GM18507 (cell line): Measurements from ENCODE around the gene MRPL21.
"Not testable (repeated sequence)": the region's sequence is repeated elsewhere in the genome, so short reads cannot be mapped to it uniquely, and the experiment has no call there.

Experiments used
- DNase-seq: peaks from one replicate; pipeline ENCODE4 v3.0.0; 2011; ENCODE audit warnings: low read depth; ENCODE audit not compliant: insufficient read length; ENCODE audit errors: extremely low spot score
- FAIRE-seq: peaks from 2 replicates; lab custom pipeline; 2011; peaks lifted over from hg19 to GRCh38; lab: Jason Lieb, UNC

The MRPL21 gene

GRCh38 chr11:68880851-68881250, 22.8 kb downstream of the MRPL21 start:
- FAIRE-seq (no peak), DNase-seq (no peak)

DNA sequence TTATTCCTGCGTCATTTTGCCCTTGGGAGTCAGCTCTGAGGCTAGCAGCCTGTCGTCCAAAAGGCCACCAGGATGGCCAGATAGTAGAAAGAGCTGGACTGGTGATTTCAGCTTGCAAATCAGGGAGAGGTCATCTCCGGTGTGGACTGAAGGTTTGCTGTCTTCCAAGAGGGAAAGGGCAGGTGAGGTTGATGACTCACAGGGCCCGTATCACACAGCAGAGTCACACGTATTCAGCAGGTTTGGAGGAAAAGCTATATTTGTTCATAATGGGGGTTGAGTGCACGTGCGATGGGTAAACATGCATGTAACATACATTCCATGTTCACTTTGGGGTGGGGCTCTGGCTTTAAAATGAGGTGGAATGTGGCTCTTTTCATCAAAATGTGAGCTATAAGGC, 25.6 kb downstream of the MRPL21 start:
- DNase-seq (no peak), FAIRE-seq (no peak)

GRCh38 chr11:68872216-68873003, 31.2 kb downstream of the MRPL21 start:
- FAIRE-seq (no peak), DNase-seq (no peak)

GRCh38 chr11:68870470-68870869, 33.2 kb downstream of the MRPL21 start:
- no peak for DNase-seq

GRCh38 chr11:68868221-68868835, 35.3 kb downstream of the MRPL21 start:
- FAIRE-seq (no peak), DNase-seq (no peak)

More at GRCh38 chr11:68870470-68870869, 33.2 kb downstream of the MRPL21 start:
- FAIRE-seq = no peak

DNA sequence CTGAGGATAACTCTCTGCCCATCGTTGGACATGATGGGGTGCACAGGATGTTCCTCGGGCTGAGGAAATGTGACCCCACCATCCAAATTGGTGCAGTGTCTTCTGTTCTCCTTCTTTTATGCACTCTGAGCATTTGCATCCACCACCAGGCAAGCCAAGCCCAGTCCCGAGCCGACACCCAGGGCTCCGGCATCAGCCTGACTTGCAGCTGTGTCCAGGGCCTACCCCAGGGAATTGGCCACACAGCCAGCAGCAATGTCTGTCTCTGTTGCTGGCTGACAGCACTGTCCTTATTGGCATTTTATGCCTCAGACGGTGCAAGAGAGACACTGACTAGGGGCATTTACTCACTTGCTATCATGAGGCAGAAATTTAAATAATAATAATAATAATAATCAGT, 36.6 kb downstream of the MRPL21 start:
- FAIRE-seq (no peak), DNase-seq (no peak)

DNA sequence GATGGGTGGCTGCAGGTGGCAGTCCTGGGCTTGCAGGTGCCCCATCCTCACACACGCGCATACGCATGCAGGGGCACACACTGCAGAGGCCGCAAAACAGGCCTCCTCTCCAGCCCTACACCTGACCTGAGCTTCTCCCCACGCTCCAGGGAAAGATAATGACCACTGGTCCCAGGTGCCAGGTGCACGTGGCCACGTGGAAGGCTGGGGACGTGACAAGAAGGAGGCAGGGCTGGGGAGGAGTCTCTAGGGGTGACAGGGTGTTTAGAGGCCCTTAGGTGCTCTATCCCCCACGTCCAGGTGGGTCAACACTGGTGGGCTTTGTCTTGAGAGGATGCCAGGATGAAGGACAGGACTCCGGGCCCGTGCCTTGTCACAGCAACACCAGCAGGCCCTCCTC, 38.4 kb downstream of the MRPL21 start:
- DNase-seq = no peak

GRCh38 chr11:68863553-68864265, 39.9 kb downstream of the MRPL21 start:
- no peak for DNase-seq

More for the DNA sequence above, 38.4 kb downstream of the MRPL21 start:
- no peak for FAIRE-seq

DNA sequence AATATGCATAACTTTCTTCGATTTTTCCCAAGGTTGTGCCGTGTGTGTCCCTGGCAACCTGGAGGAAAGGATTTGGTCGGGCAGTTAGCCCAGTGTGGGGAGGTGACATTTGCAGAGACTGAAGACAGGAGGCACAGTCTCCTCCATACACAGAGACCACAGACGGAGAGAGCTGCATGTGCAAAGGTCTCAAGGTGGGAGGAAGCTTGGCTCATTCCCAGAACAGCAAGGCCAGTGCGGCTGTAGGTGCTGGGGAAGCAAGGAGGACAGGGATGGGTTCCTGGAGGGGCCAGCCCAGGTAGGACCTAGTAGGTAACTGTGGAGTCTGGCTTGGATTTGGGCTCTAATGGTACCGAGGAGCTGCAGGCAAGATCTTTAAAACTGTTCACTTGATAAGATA, 41.2 kb downstream of the MRPL21 start:
- FAIRE-seq = no peak

More at GRCh38 chr11:68863553-68864265, 39.9 kb downstream of the MRPL21 start:
- no peak for FAIRE-seq

DNA sequence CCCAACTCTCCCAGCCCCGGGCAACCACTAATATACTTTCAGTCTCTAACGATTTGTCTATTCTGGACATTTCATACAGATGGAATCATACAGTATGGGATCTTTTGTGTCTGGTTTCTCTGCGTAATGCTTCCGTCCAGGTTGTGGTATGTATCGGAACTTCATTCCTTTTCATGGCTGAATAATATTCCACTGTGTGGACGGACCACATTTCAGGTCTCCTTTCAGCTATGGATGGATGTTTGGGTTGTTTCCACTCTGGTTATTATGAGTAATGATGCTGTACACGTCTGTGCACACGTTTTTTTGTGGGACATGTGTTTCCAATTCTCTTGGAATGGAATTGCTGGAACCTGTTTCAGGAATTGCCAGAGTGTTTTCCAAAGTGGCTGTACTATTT, 44.5 kb downstream of the MRPL21 start:
- no peak for FAIRE-seq
- no peak for DNase-seq

More for the DNA sequence above, 41.2 kb downstream of the MRPL21 start:
- DNase-seq = no peak

DNA sequence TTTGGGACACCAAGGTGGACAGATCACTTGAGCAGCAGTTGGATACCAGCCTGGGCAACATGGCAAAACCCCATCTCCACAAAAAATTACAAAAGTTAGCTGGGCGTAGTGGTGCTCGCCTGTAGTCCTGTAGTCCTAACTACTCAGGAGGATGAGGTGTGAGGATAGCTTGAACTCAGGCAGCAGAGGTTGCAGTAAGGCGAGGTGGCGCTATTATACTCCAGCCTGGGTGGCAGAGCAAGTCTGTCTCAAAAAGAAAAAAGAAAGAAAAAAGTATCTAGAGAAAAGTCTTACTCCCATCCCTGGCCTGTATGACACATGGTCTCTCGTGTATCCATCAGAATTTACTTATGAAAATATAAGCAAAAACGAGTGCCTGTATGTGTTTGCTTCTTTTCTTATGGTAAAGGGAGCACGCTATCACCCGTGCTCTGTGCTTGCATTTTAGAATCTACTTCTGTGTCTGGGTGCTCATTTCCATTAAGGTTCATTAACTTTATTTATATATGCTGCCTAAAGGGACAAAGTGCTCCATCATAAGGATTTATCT, 46.5 kb downstream of the MRPL21 start:
- FAIRE-seq (no peak), DNase-seq (no peak)

- not testable (repeated sequence) for DNase-seq
Observed at GRCh38 chr11:68856425-68857030, 47.1 kb downstream of the MRPL21 start.

DNA sequence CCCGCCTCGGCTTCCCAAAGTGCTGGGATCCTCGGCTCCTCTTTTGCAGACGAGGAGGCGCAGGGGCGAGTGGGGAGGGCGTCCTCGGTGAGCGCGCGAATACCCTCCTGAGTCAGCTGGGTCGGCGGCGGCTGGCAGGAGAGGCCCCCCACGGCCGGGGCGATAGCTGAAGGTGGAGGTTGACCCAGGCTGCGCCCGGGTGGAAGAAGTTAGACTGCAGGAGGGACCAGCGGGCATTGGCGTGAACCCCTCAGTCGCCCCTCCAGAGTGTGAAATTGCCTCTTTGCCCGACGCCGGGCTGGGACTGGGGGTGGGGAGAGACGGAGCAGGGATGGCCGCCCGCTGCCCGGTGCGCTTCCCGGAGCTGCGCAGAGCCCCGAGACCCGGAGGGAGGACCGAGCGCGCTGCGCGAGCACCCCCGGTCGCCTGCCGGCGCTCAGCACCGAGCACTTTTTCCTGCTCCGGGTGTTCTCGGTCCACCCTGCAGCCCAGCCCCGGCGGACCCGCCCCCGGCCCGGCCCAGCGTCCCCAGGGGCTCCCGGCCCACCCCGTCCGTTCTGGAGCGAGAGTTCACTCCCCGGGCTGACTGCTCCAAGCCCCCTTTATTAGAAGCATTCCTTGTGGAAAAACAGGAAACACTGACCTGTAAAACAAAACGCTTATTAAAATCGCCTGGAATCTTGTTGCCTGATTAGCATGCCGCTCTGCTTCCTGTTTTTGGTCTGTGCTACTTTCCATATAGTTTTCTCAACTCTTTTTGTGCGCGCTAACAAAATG, 48.2 kb downstream of the MRPL21 start:
- FAIRE-seq (no peak), DNase-seq (no peak)

More at GRCh38 chr11:68856425-68857030, 47.1 kb downstream of the MRPL21 start:
- FAIRE-seq = not testable (repeated sequence)

DNA sequence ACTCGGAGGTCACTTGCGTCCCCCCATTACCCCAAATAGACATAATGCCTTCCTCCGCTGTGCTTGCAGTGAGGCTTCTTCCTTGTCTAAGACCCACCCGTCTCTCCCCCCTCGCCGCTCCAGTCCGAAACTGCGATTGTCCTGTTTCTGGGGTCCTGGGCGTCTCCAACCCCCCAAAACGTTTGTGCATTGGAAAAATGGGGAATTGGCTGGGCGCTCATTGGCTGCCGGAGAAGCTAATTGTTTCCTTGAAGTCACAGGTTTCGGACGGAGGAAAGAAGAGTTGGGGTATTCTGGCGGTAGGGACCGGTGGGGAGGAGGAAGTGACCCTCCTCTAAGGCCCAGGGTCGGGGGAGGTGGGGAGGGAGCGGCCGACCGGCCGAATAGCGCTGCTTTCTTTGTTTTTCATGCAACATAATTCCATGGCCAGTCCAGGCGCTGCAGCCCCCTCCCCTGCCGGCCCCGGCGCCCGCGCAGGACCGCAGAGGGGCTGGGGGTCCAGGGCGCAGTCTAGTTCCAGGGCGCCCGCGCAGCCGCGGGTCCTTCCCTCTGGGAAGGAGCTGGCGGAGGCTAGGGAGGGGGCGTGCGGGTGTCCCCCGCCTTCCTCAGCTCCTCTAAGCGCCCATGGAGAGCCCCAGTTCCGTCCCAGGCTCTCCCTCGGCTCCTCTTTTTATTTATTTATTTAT, 49.2 kb downstream of the MRPL21 start:
- FAIRE-seq = no peak
- no peak for DNase-seq

GRCh38 chr11:68852628-68853027, 51.0 kb downstream of the MRPL21 start:
- FAIRE-seq (no peak), DNase-seq (no peak)

DNA sequence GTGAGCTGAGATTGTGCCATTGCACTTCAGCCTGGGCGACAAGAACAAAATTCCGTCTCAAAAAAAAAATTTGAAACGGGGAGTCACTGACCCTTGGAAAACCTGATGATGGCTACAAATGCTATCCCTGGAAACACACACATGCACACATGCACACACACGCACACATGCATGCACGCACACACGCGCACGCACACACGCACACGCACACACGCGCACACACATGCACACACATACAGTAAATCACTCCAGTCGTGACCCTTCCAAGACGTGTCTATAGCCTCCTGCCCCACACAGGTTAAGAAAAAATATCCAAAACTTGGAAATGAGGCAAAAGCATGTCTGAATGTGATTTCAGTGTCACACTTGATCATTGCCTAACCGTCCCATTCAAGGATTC, 55.2 kb downstream of the MRPL21 start:
- DNase-seq = no peak

GRCh38 chr11:68847395-68847794, 56.2 kb downstream of the MRPL21 start:
- FAIRE-seq (no peak), DNase-seq (no peak)

More for the DNA sequence above, 55.2 kb downstream of the MRPL21 start:
- FAIRE-seq = no peak

- FAIRE-seq (no peak), DNase-seq (no peak)
Observed at GRCh38 chr11:68845351-68846002, 58.2 kb downstream of the MRPL21 start.
